B cell (primary cell): Measurements from ENCODE around the gene TBC1D14. TPM values are rescaled to one million over a fixed set of nuclear protein-coding genes. Genes with fewer than 3 reads are reported as not detected.

Source experiments
- ATAC-seq: fragments of 200-7000 bp; cut with Tn5 transposase; one replicate; pipeline ENCODE4 v1.10.0; 2021; ENCODE audit warnings: low read depth, mild to moderate bottlenecking, moderate number of reproducible peaks, moderate library complexity
- CTCF ChIA-PET: fragments of 350-600 bp; sonication (Branson Sonifier 250); formaldehyde crosslinking; loops from one replicate; lab custom pipeline; 2021; ENCODE audit warnings: antibody characterized with exemption, inconsistent platforms; lab: Charles Lee
- POLR2A ChIA-PET: fragments of 350-600 bp; sonication (Branson Sonifier 250); formaldehyde crosslinking; loops from one replicate; lab custom pipeline; 2021; ENCODE audit warnings: antibody characterized with exemption; lab: Charles Lee
- DNase-seq: peaks from one replicate; pipeline ENCODE4 v3.0.0; 2013
- H2AFZ ChIP-seq: 2 replicates; pipeline ENCODE4 v1.6.1; 2012; ENCODE audit warnings: mild to moderate bottlenecking, low read depth, low read length; ENCODE audit not compliant: insufficient read depth, poor library complexity, severe bottlenecking
- H3K27ac ChIP-seq, 2 donors: 1 replicate in 1 of 2; 2 replicates in 1 of 2; pipeline ENCODE4 v1.5.1; 2012 to 2013; ENCODE audit warnings: low read length in 2 of 2, mild to moderate bottlenecking in 2 of 2, moderate library complexity in 1 of 2
- H3K27me3 ChIP-seq, 4 experiments: fragments of 200-600 bp in 1 of 4; sonication (generic) in 1 of 4; replicated peaks in 1 of 4; 1 replicate in 2 of 4; 2 replicates in 2 of 4; pipeline versions ENCODE4 v1.6.1 to v1.7.0; 2013 to 2016; ENCODE audit warnings: low read length in 3 of 4, mild to moderate bottlenecking in 2 of 4, mixed read lengths in 1 of 4, moderate library complexity in 1 of 4; ENCODE audit not compliant: insufficient read depth in 4 of 4, control insufficient read depth in 3 of 4; ENCODE audit errors: control extremely low read depth in 1 of 4
- H3K36me3 ChIP-seq, 2 experiments: replicated peaks in 1 of 2; 1 replicate in 1 of 2; 2 replicates in 1 of 2; pipeline versions ENCODE4 v1.6.1 to v1.7.1; 2013; ENCODE audit warnings: low read length in 1 of 2; ENCODE audit not compliant: insufficient read depth in 2 of 2, control insufficient read depth in 1 of 2; ENCODE audit errors: control extremely low read depth in 1 of 2, extremely low read depth in 1 of 2
- H3K4me1 ChIP-seq, 2 donors: fragments of 200-600 bp in 1 of 2; sonication (generic) in 1 of 2; 1 replicate in 1 of 2; 2 replicates in 1 of 2; pipeline versions ENCODE4 v1.5.1 to v1.6.1; 2013 to 2017; ENCODE audit warnings: low read length in 2 of 2; ENCODE audit not compliant: control insufficient read depth in 2 of 2, insufficient read depth in 2 of 2
- H3K4me2 ChIP-seq: replicated peaks from 2 replicates; pipeline ENCODE3; 2012; ENCODE audit warnings: mild to moderate bottlenecking, low read depth, low read length; ENCODE audit not compliant: poor library complexity, severe bottlenecking
- H3K4me3 ChIP-seq, 5 experiments: fragments of 200-600 bp in 1 of 5; sonication (generic) in 1 of 5; 1 replicate in 3 of 5; 2 replicates in 2 of 5; pipeline versions ENCODE4 v1.5.1 to v1.7.0; 2011 to 2016; ENCODE audit warnings: low read length in 4 of 5, mild to moderate bottlenecking in 4 of 5, low read depth in 2 of 5, control low read depth in 1 of 5, moderate library complexity in 1 of 5; ENCODE audit not compliant: insufficient read depth in 1 of 5; ENCODE audit errors: control extremely low read depth in 1 of 5, extremely low read depth in 1 of 5
- H3K79me2 ChIP-seq: fragments of 200-600 bp; sonication (generic); one replicate; pipeline ENCODE4 v1.6.0; 2016; ENCODE audit warnings: low read length; ENCODE audit not compliant: control insufficient read depth, insufficient read depth
- H3K9ac ChIP-seq: fragments of 200-600 bp; sonication (generic); 2 replicates; pipeline ENCODE4 v1.6.1; 2017; ENCODE audit warnings: mild to moderate bottlenecking, low read length, moderate library complexity
- H3K9me3 ChIP-seq, 3 donors: one replicate each; pipeline versions ENCODE4 v1.6.1 to v1.7.1; 2013; ENCODE audit warnings: low read length in 2 of 3; ENCODE audit not compliant: control insufficient read depth in 2 of 3, insufficient read depth in 1 of 3; ENCODE audit errors: control extremely low read depth in 1 of 3
- H4K20me1 ChIP-seq: 2 replicates; pipeline ENCODE4 v1.6.0; 2012; ENCODE audit warnings: mild to moderate bottlenecking, low read length; ENCODE audit not compliant: insufficient read depth, control insufficient read depth, poor library complexity, severe bottlenecking
- H3K27ac Mint-ChIP-seq: one replicate; pipeline ENCODE4 v1.8.0; 2021; ENCODE audit warnings: mixed read lengths
- H3K27me3 Mint-ChIP-seq: one replicate; pipeline ENCODE4 v1.8.0; 2021; ENCODE audit warnings: mixed read lengths
- H3K4me1 Mint-ChIP-seq: one replicate; pipeline ENCODE4 v1.8.0; 2021; ENCODE audit warnings: mixed read lengths
- H3K4me3 Mint-ChIP-seq: one replicate; pipeline ENCODE4 v1.8.0; 2021; ENCODE audit warnings: mixed read lengths
- H3K9me3 Mint-ChIP-seq: one replicate; pipeline ENCODE4 v1.8.0; 2022; ENCODE audit warnings: mixed read lengths; ENCODE audit not compliant: insufficient read depth
- CTCF ChIP-seq: fragments of 200-600 bp; IDR thresholded peaks from one replicate; pipeline ENCODE4 v1.8.0; 2022; ENCODE audit warnings: antibody characterized with exemption, mild to moderate bottlenecking
- EZH2 ChIP-seq: IDR thresholded peaks from 2 replicates; pipeline ENCODE4 v1.6.1; 2012; ENCODE audit warnings: borderline replicate concordance, low read depth, mild to moderate bottlenecking, moderate library complexity, low read length; ENCODE audit not compliant: insufficient read depth, poor library complexity, severe bottlenecking
- WGBS: methylation state at CpG from one replicate; pipeline ENCODE4 v1.1.5; 2013; ENCODE audit warnings: missing lambda C conversion rate; ENCODE audit not compliant: insufficient coverage; 5-methylcytosine and 5-hydroxymethylcytosine counted together
- intact Hi-C: fragments of 100-400 bp; cut with micrococcal nuclease; formaldehyde crosslinking; loops from one replicate; pipeline ENCODE4 v1.10.0; 2022
- polyA plus RNA-seq: library from polyadenylated mRNA; depleted of rRNA; stranded (reverse); fragments of >200 nt; gene quantifications from 2 replicates; pipeline ENCODE4 v1.2.3, GENCODE V29; 2012
- total RNA-seq, 2 donors: library from RNA; stranded (reverse); fragments of 120-200 nt in 1 of 2; gene quantifications; 1 replicate in 1 of 2; 2 replicates in 1 of 2; pipeline versions ENCODE4 v1.2.3 to v1.2.4, GENCODE V29; 2013 to 2022

Gene TBC1D14
- total and polyA plus RNA-seq, 2 donors (not counting 1 experiment from before 2014, with no cell fraction given), result 21.9 to 42.0 TPM

- 9% methylated on average over 25 of the region's 28 CpGs for WGBS
- Histone ChIP-seq H2AFZ (peak overlapping the region; percentile 83), H3K4me1 (peaks cover 50 to 67% of the 10 kb centered on the region in 2 donors), H3K27ac (peak overlapping the region; percentile 91 to 95), H3K36me3 (peaks cover 2 to 4% of the 10 kb centered on the region in 2 experiments), H4K20me1 (peaks cover 32% of the 10 kb centered on the region), H3K79me2 (peaks cover 92% of the 10 kb centered on the region), H3K4me2 (peak overlapping the region; percentile 92), H3K27me3 (no peaks in the 10 kb centered on the region), H3K9me3 (no peaks in the 10 kb centered on the region), H3K4me3 (peak overlapping the region; percentile 79 to 93 (median 84)), H3K9ac (peak overlapping the region; percentile 75)
- Mint-ChIP-seq H3K27ac (peak overlapping the region; percentile 98), H3K4me1 (peaks cover 81% of the 10 kb centered on the region), H3K4me3 (peak overlapping the region; percentile 95), H3K27me3 (no peaks in the 10 kb centered on the region), H3K9me3 (no peaks in the 10 kb centered on the region)
- intact Hi-C loops, result loop anchor here (1.0 to 2.0 kb wide), 3 partner anchors 15 to 346 kb away; partner anchors contain the start of genes MRFAP1 and MRFAP1L1
- ChIA-PET POLR2A (interaction anchor here (0.8 to 3.0 kb wide), 11 partner anchors 12 to 83 kb away, joined by 3 to 15 read pairs (median 6); partner anchors contain the start of genes GRPEL1, TADA2B and TBC1D14), CTCF (interaction anchor here (0.8 to 2.4 kb wide), 11 partner anchors 12 to 265 kb away, joined by 3 to 20 read pairs (median 4); partner anchors contain the start of genes GRPEL1, TADA2B and TBC1D14)
- DNase-seq, result no peak
- ATAC-seq, result peak; percentile 6
- no peak for TF ChIP-seq CTCF
- TF ChIP-seq EZH2, result no peak
These were observed 76.6 kb downstream of the TBC1D14 start for GRCh38 chr4:6986072-6986780.
